Hepatocyte (in vitro differentiated cells): ENCODE data around the gene CXADR.

Experiments used
- EZH2 ChIP-seq: fragments of 200-600 bp; sonication (generic); IDR thresholded peaks from 2 replicates; pipeline ENCODE4 v1.6.1; 2016; ENCODE audit warnings: antibody characterized with exemption, mild to moderate bottlenecking, borderline replicate concordance
- EZH2phosphoT487 ChIP-seq: fragments of 200-600 bp; sonication (generic); IDR thresholded peaks from one replicate; pipeline ENCODE4 v1.6.1; 2018; ENCODE audit warnings: antibody characterized with exemption, mild to moderate bottlenecking, low read depth, moderate library complexity; ENCODE audit not compliant: unreplicated experiment, severe bottlenecking
- TF ChIP-seq, protein P1 (sequence below): fragments of 200-600 bp; sonication (generic); IDR thresholded peaks from 2 replicates; pipeline ENCODE4 v1.5.1; 2016; ENCODE audit warnings: antibody characterized with exemption, mild to moderate bottlenecking; ENCODE audit not compliant: poor library complexity

GRCh38 chr21:17580319-17580718 is 67.5 kb downstream of the CXADR start:
- TF ChIP-seq, protein P1, sequence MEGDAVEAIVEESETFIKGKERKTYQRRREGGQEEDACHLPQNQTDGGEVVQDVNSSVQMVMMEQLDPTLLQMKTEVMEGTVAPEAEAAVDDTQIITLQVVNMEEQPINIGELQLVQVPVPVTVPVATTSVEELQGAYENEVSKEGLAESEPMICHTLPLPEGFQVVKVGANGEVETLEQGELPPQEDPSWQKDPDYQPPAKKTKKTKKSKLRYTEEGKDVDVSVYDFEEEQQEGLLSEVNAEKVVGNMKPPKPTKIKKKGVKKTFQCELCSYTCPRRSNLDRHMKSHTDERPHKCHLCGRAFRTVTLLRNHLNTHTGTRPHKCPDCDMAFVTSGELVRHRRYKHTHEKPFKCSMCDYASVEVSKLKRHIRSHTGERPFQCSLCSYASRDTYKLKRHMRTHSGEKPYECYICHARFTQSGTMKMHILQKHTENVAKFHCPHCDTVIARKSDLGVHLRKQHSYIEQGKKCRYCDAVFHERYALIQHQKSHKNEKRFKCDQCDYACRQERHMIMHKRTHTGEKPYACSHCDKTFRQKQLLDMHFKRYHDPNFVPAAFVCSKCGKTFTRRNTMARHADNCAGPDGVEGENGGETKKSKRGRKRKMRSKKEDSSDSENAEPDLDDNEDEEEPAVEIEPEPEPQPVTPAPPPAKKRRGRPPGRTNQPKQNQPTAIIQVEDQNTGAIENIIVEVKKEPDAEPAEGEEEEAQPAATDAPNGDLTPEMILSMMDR = no peak
- no peak for TF ChIP-seq EZH2phosphoT487
- TF ChIP-seq EZH2 = no peak
